GM12891 (cell line): ENCODE data around the gene AIG1.

ENCODE experiments used
- POLR2A ChIP-seq: IDR thresholded peaks from 2 replicates; pipeline ENCODE4 v1.6.1; 2011; ENCODE audit warnings: low read depth, low read length, control low read depth
- POLR2AphosphoS5 ChIP-seq: IDR thresholded peaks from 2 replicates; pipeline ENCODE4 v1.6.1; 2011; ENCODE audit warnings: low read depth, low read length, control low read depth

DNA sequence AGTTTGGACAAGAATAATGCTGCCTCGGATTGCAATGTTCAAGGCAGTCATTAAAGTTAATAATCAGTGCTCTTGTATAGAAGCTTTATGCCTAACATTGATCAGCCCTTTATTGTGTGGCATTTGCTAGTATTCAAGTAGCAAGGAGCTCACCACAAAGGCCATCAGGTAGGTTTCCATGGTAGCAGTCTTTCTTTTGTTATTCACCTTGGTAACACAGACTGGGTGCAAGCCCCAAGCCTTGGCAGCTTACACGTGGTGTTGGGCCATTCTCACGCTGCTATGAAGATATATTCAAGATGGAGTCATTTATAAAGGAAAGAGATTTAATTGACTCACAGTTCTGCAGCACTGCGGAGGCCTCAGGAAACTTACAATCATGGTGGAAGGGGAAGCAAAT lies 240.5 kb downstream of the AIG1 start:
- TF ChIP-seq POLR2AphosphoS5: no peak
- TF ChIP-seq POLR2A: no peak
